GM23338 (cell line): ENCODE results near the gene CHST11. TPM values are rescaled to one million over a fixed set of nuclear protein-coding genes. Genes with fewer than 3 reads are reported as not detected.

Source experiments
- ATAC-seq: fragments of 200-7000 bp; cut with Tn5 transposase; 3 replicates; pipeline ENCODE4 v1.9.1; 2020
- DNase-seq: peaks from one replicate; pipeline ENCODE4 v3.0.0-alpha.2; 2015; ENCODE audit warnings: low spot score
- H2AFZ ChIP-seq: fragments of 200-600 bp; sonication (generic); 2 replicates; pipeline ENCODE4 v1.8.0; 2016; ENCODE audit warnings: antibody characterized with exemption, mild to moderate bottlenecking, moderate library complexity
- H3F3A ChIP-seq: fragments of 200-600 bp; sonication (generic); replicated peaks from 2 replicates; pipeline ENCODE4 v1.8.0; 2017; ENCODE audit warnings: antibody characterized with exemption, mixed run types, low read depth
- H3K27ac ChIP-seq: fragments of 200-600 bp; sonication (generic); 2 replicates; pipeline ENCODE4 v1.6.1; 2016; ENCODE audit warnings: low read depth
- H3K27me3 ChIP-seq: fragments of 200-600 bp; sonication (generic); 2 replicates; pipeline ENCODE4 v1.8.0; 2016; ENCODE audit warnings: mild to moderate bottlenecking, mixed run types, moderate library complexity; ENCODE audit not compliant: insufficient read depth
- H3K36me3 ChIP-seq: fragments of 200-600 bp; sonication (generic); 2 replicates; pipeline ENCODE4 v1.8.0; 2016; ENCODE audit warnings: mild to moderate bottlenecking; ENCODE audit not compliant: insufficient read depth
- H3K4me1 ChIP-seq: fragments of 200-600 bp; sonication (generic); 2 replicates; pipeline ENCODE4 v1.8.0; 2016; ENCODE audit warnings: mild to moderate bottlenecking, moderate library complexity; ENCODE audit not compliant: insufficient read depth
- H3K4me2 ChIP-seq: fragments of 200-600 bp; sonication (generic); 2 replicates; pipeline ENCODE4 v1.7.1; 2017; ENCODE audit warnings: mixed run types
- H3K4me3 ChIP-seq: fragments of 200-600 bp; sonication (generic); 2 replicates; pipeline ENCODE4 v1.6.1; 2016; ENCODE audit warnings: mixed run types
- H3K79me2 ChIP-seq: fragments of 200-600 bp; sonication (generic); replicated peaks from 2 replicates; pipeline ENCODE4 v1.8.0; 2017; ENCODE audit warnings: mild to moderate bottlenecking; ENCODE audit not compliant: insufficient read depth
- H3K9me2 ChIP-seq: fragments of 200-600 bp; sonication (generic); 2 replicates; pipeline ENCODE4 v1.8.0; 2017; ENCODE audit not compliant: insufficient read depth
- H4K20me1 ChIP-seq: fragments of 200-600 bp; sonication (generic); replicated peaks from 2 replicates; pipeline ENCODE4 v1.8.0; 2017; ENCODE audit warnings: mild to moderate bottlenecking; ENCODE audit not compliant: insufficient read depth
- H3K27ac Mint-ChIP-seq: 2 replicates; pipeline ENCODE4 v1.8.0; 2020; ENCODE audit warnings: inconsistent platforms, mild to moderate bottlenecking, moderate library complexity, mixed read lengths
- H3K27me3 Mint-ChIP-seq: 3 replicates; pipeline ENCODE4 v1.8.0; 2022; ENCODE audit warnings: low read depth, mild to moderate bottlenecking, moderate library complexity, mixed read lengths, inconsistent platforms; ENCODE audit not compliant: insufficient read depth, poor library complexity
- H3K36me3 Mint-ChIP-seq: 3 replicates; pipeline ENCODE4 v1.8.0; 2021; ENCODE audit warnings: low read depth, mild to moderate bottlenecking, inconsistent platforms, moderate library complexity, mixed read lengths
- H3K4me1 Mint-ChIP-seq: 3 replicates; pipeline ENCODE4 v1.8.0; 2020; ENCODE audit warnings: mild to moderate bottlenecking, inconsistent platforms, mixed read lengths
- H3K4me3 Mint-ChIP-seq: 3 replicates; pipeline ENCODE4 v1.8.0; 2021; ENCODE audit warnings: moderate library complexity, mild to moderate bottlenecking, inconsistent platforms, mixed read lengths
- H3K9me3 Mint-ChIP-seq: 3 replicates; pipeline ENCODE4 v1.8.0; 2020; ENCODE audit warnings: moderate library complexity, mild to moderate bottlenecking, inconsistent platforms, mixed read lengths
- CREB1 ChIP-seq: fragments of 250-450 bp; sonication (Bioruptor Pico); IDR thresholded peaks from 2 replicates; pipeline ENCODE4 v1.5.0; 2020; ENCODE audit warnings: low read depth, mild to moderate bottlenecking, moderate library complexity
- ETS1 ChIP-seq: IDR thresholded peaks from 2 replicates; pipeline ENCODE4 v1.6.1; 2016; ENCODE audit warnings: antibody characterized with exemption
- EZH2phosphoT487 ChIP-seq: fragments of 200-600 bp; sonication (generic); IDR thresholded peaks from one replicate; pipeline ENCODE4 v1.8.1; 2018; ENCODE audit warnings: antibody characterized with exemption; ENCODE audit not compliant: unreplicated experiment
- JUNB ChIP-seq: IDR thresholded peaks from one replicate; pipeline ENCODE4 v1.6.1; 2016; ENCODE audit warnings: antibody characterized with exemption; ENCODE audit not compliant: unreplicated experiment
- NANOG ChIP-seq: IDR thresholded peaks from 2 replicates; pipeline ENCODE4 v1.6.1; 2016; ENCODE audit warnings: antibody characterized with exemption, borderline replicate concordance
- POLR2AphosphoS5 ChIP-seq: IDR thresholded peaks from 2 replicates; pipeline ENCODE4 v1.6.1; 2016; ENCODE audit warnings: antibody characterized with exemption, low read depth
- REST ChIP-seq: IDR thresholded peaks from one replicate; pipeline ENCODE4 v1.6.1; 2018; ENCODE audit warnings: antibody characterized with exemption; ENCODE audit not compliant: unreplicated experiment
- STAT1 ChIP-seq: IDR thresholded peaks from one replicate; pipeline ENCODE4 v1.6.1; 2016; ENCODE audit warnings: antibody characterized with exemption; ENCODE audit not compliant: unreplicated experiment
- ZNF114 ChIP-seq: fragments of 250-450 bp; sonication (Bioruptor Pico); IDR thresholded peaks from 2 replicates; pipeline ENCODE4 v1.5.0; 2020; ENCODE audit warnings: mild to moderate bottlenecking, moderate library complexity
- ZNF331 ChIP-seq: fragments of 250-450 bp; sonication (Bioruptor Pico); IDR thresholded peaks from 2 replicates; pipeline ENCODE4 v1.5.0; 2020; ENCODE audit warnings: low read depth, mild to moderate bottlenecking, moderate library complexity
- polyA plus RNA-seq: library from polyadenylated mRNA; unstranded; fragments of >200 nt; fragmentation: Nextera tagmentation; extraction: Ambion mirVana; gene quantifications from 2 replicates; pipeline ENCODE4 v1.2.1, GENCODE V29; 2016
- total RNA-seq: library from RNA; depleted of rRNA; stranded (reverse); fragments of >200 nt; shearing (Covaris generic); gene quantifications from 2 replicates; pipeline ENCODE4 v1.2.3, GENCODE V29; 2014

CHST11 gene
- total and polyA plus RNA-seq, 2 experiments from 2014 or later, result 7.7 to 25.7 TPM

DNA sequence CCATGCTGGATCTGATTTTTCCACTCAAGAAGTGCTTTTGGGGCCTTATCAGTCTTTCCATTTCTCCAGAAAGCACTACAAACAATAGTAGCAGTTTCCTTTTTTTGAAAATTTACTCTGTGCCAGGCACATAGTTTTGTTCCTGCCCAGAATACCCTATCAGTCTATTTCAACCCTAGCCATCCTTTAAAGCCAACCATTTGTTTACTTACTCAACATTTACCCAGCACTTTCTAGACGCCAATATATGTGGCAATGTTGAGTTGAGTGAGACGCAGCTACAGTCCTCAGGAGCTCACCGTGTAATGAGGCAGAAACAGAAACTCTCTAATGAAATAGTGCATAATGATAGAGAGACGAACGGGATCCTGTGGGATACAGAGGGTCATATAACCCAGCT is 32.9 kb upstream of the CHST11 start (continued):
- TF ChIP-seq REST, result no peak
- no peak for TF ChIP-seq ZNF331 (CRISPR knock-in tag)
- TF ChIP-seq STAT1, result no peak
- TF ChIP-seq NANOG, result no peak
- no peak for TF ChIP-seq ETS1
- no peak for TF ChIP-seq ZNF114 (CRISPR knock-in tag)
- no peak for TF ChIP-seq POLR2AphosphoS5

DNA sequence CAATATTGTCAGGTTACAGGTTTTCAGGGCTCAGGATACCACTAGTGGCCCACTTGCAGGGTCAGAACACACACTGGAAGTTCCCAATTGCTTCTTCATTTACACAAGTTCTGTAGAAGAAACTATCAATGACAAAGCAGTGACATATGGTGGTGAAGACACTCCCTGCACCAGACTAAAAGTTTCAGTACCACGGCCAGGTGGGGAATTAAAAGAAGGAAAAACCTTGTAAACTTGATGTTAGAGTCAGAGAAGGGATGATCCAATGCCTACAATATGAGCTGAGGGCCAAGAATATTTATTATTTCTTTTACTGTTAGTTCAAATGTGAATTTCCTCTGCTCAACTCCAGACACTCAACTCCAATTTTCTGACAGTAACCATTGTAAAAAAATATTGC is 31.8 kb upstream of the CHST11 start:
- H3K79me2 ChIP-seq, result no peaks in the 10 kb centered on the region
- Mint-ChIP-seq H3K36me3 (peaks cover 11% of the 10 kb centered on the region; the same call in 2 of the 3 replicates), H3K27me3 (peaks cover 2% of the 10 kb centered on the region), H3K9me3 (peaks cover 24% of the 10 kb centered on the region), H3K4me1 (no peaks in the 10 kb centered on the region; the same call in 2 of the 3 replicates), H3K27ac (no peak overlapping the region), H3K4me3 (no peak overlapping the region)
- ATAC-seq (no peak), DNase-seq (no peak)
- H3K4me1 ChIP-seq, result no peaks in the 10 kb centered on the region
- H3K4me2 ChIP-seq, result no peak overlapping the region
- H2AFZ ChIP-seq, result no peak overlapping the region
- peaks cover 8% of the 10 kb centered on the region; the same call in 1 of the 2 replicates for H3K9me2 ChIP-seq
- TF ChIP-seq POLR2AphosphoS5, result no peak
- no peak for TF ChIP-seq ZNF331 (CRISPR knock-in tag)
- TF ChIP-seq EZH2phosphoT487, result no peak
- TF ChIP-seq ZNF114 (CRISPR knock-in tag), result no peak
- TF ChIP-seq JUNB, result no peak
- no peak for TF ChIP-seq NANOG
- H3K27me3 ChIP-seq, result no peaks in the 10 kb centered on the region
- no peaks in the 10 kb centered on the region for H3K36me3 ChIP-seq
- no peak overlapping the region for H3K27ac ChIP-seq
- H3K4me3 ChIP-seq, result no peak overlapping the region
- H4K20me1 ChIP-seq, result no peaks in the 10 kb centered on the region
- no peaks in the 10 kb centered on the region for H3F3A ChIP-seq

DNA sequence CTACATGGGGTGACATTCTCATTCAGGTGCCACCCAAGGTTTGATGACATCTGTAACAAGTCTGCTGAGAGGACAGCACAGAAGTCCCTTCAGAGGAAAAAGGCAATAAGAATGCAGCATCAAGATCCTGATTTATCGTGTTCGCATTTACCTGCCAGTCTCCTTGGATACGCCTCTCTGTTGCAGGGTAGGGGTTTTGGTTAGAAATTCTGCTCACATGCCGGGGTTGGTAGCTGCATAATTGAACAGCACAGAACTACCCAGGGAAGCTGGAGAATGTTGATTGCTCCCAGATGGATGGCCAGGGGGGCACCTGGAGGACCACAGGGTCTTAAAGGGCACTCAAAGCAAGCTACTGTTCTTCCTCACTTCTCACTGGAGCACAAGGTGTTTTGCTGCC is 31.1 kb upstream of the CHST11 start:
- Histone ChIP-seq H3K4me1 (peaks cover 4% of the 10 kb centered on the region; the same call in 1 of the 2 replicates), H4K20me1 (no peaks in the 10 kb centered on the region), H3K4me3 (no peak overlapping the region), H2AFZ (no peak overlapping the region), H3K27ac (no peak overlapping the region), H3K4me2 (no peak overlapping the region), H3F3A (no peaks in the 10 kb centered on the region), H3K36me3 (no peaks in the 10 kb centered on the region), H3K79me2 (no peaks in the 10 kb centered on the region), H3K27me3 (no peaks in the 10 kb centered on the region), H3K9me2 (peaks cover 8% of the 10 kb centered on the region; the same call in 1 of the 2 replicates)
- ATAC-seq (no peak), DNase-seq (no peak)
- H3K36me3 Mint-ChIP-seq, result peaks cover 11% of the 10 kb centered on the region; the same call in 2 of the 3 replicates
- H3K4me1 Mint-ChIP-seq, result no peaks in the 10 kb centered on the region; the same call in 2 of the 3 replicates
- no peak overlapping the region for H3K27ac Mint-ChIP-seq
- H3K9me3 Mint-ChIP-seq, result peaks cover 24% of the 10 kb centered on the region
- H3K27me3 Mint-ChIP-seq, result peaks cover 2% of the 10 kb centered on the region
- H3K4me3 Mint-ChIP-seq, result no peak overlapping the region
- no peak for TF ChIP-seq CREB1 (CRISPR knock-in tag)
- TF ChIP-seq ETS1, result no peak
- TF ChIP-seq POLR2AphosphoS5, result no peak
- no peak for TF ChIP-seq ZNF331 (CRISPR knock-in tag)
- TF ChIP-seq JUNB, result no peak
- TF ChIP-seq ZNF114 (CRISPR knock-in tag), result no peak
- TF ChIP-seq STAT1, result no peak
